HEK293 (cell line): ENCODE data around the gene ABCC12.

Experiments used
- CTCF ChIA-PET: fragments of 350-600 bp; formaldehyde crosslinking; extraction: SDS; loops from one replicate; lab custom pipeline; 2021; ENCODE audit warnings: antibody characterized with exemption; lab: Yijun Ruan, JAX
- POLR2A ChIA-PET: fragments of 300-600 bp; formaldehyde crosslinking; extraction: SDS; loops from one replicate; lab custom pipeline; 2020; ENCODE audit warnings: antibody characterized with exemption, inconsistent platforms; lab: Yijun Ruan, JAX
- H3K27ac ChIP-seq: fragments of 200-500 bp; sonication (Bioruptor generic); 2 replicates; pipeline ENCODE4 v1.5.1; 2014; ENCODE audit warnings: low read depth, low read length, control low read depth, inconsistent platforms; ENCODE audit errors: extremely low read depth
- H3K36me3 ChIP-seq, 2 experiments: fragments of 200-500 bp in 1 of 2; sonication (Bioruptor generic) in 1 of 2; 1 replicate in 1 of 2; 2 replicates in 1 of 2; pipeline ENCODE4 v1.5.1; 2014 to 2017; ENCODE audit warnings: inconsistent platforms in 2 of 2, low read length in 2 of 2; ENCODE audit not compliant: control insufficient read depth in 2 of 2, insufficient read depth in 1 of 2
- H3K4me1 ChIP-seq: fragments of 200-500 bp; sonication (Bioruptor generic); 2 replicates; pipeline ENCODE4 v1.5.1; 2014; ENCODE audit warnings: mild to moderate bottlenecking, low read length, inconsistent platforms; ENCODE audit not compliant: control insufficient read depth, insufficient read depth
- H3K4me3 ChIP-seq: 2 replicates; pipeline ENCODE4 v1.5.1; 2011; ENCODE audit warnings: low read depth, mild to moderate bottlenecking, control low read depth, low read length, moderate library complexity
- H3K9me3 ChIP-seq: fragments of 200-500 bp; sonication (Bioruptor generic); 2 replicates; pipeline ENCODE4 v1.5.1; 2014; ENCODE audit warnings: low read depth, low read length, inconsistent platforms; ENCODE audit not compliant: control insufficient read depth, insufficient read depth
- AEBP2 ChIP-seq: fragments of 450-650 bp; formaldehyde crosslinking; IDR thresholded peaks from 2 replicates; pipeline ENCODE4 v1.5.1; 2016; ENCODE audit warnings: missing biosample characterization, missing genetic modification characterization, borderline replicate concordance
- GLI2 ChIP-seq: fragments of 450-650 bp; formaldehyde crosslinking; IDR thresholded peaks from 2 replicates; pipeline ENCODE4; 2017; ENCODE audit warnings: missing biosample characterization, missing genetic modification characterization, low read depth, borderline replicate concordance
- HIC1 ChIP-seq: fragments of 450-650 bp; formaldehyde crosslinking; IDR thresholded peaks from 2 replicates; pipeline ENCODE4 v1.5.1; 2016; ENCODE audit warnings: missing biosample characterization, missing genetic modification characterization
- HOXC10 ChIP-seq: sonication (generic); formaldehyde crosslinking; IDR thresholded peaks from 2 replicates; pipeline ENCODE4 v1.8.1; 2023; ENCODE audit warnings: mild to moderate bottlenecking, missing genetic modification reagents
- KLF7 ChIP-seq: fragments of 450-650 bp; formaldehyde crosslinking; IDR thresholded peaks from 2 replicates; pipeline ENCODE4 v1.5.1; 2016; ENCODE audit warnings: missing biosample characterization, missing genetic modification characterization, borderline replicate concordance
- OSR2 ChIP-seq: fragments of 450-650 bp; formaldehyde crosslinking; IDR thresholded peaks from 2 replicates; pipeline ENCODE4 v1.5.1; 2016; ENCODE audit warnings: missing biosample characterization, missing genetic modification characterization
- SCRT2 ChIP-seq: fragments of 450-650 bp; formaldehyde crosslinking; IDR thresholded peaks from 2 replicates; pipeline ENCODE4 v1.5.1; 2016; ENCODE audit warnings: missing biosample characterization, missing genetic modification characterization
- SETDB1 ChIP-seq: IDR thresholded peaks from one replicate; pipeline ENCODE4 v1.6.1; 2017; ENCODE audit warnings: mild to moderate bottlenecking, low read length, moderate library complexity, mixed read lengths; ENCODE audit not compliant: insufficient read length
- SP2 ChIP-seq: fragments of 450-650 bp; formaldehyde crosslinking; IDR thresholded peaks from 2 replicates; pipeline ENCODE4 v1.5.1; 2016; ENCODE audit warnings: missing biosample characterization, missing genetic modification characterization
- TRIM28 ChIP-seq: IDR thresholded peaks from 2 replicates; pipeline ENCODE4 v1.6.1; 2011; ENCODE audit warnings: low read length, control low read depth, borderline replicate concordance
- TSHZ1 ChIP-seq: fragments of 450-650 bp; formaldehyde crosslinking; IDR thresholded peaks from 2 replicates; pipeline ENCODE4 v1.5.1; 2016; ENCODE audit warnings: missing biosample characterization, missing genetic modification characterization, borderline replicate concordance
- ZBTB20 ChIP-seq: fragments of 450-650 bp; formaldehyde crosslinking; IDR thresholded peaks from 2 replicates; pipeline ENCODE4 v1.5.1; 2016; ENCODE audit warnings: missing biosample characterization, missing genetic modification characterization
- ZNF112 ChIP-seq: fragments of 450-650 bp; formaldehyde crosslinking; IDR thresholded peaks from 2 replicates; pipeline ENCODE4 v1.5.0; 2017; ENCODE audit warnings: missing biosample characterization, missing genetic modification characterization
- ZNF157 ChIP-seq: fragments of 450-650 bp; formaldehyde crosslinking; IDR thresholded peaks from 2 replicates; pipeline ENCODE4 v1.5.1; 2016; ENCODE audit warnings: missing biosample characterization, missing genetic modification characterization
- ZNF19 ChIP-seq: fragments of 450-650 bp; formaldehyde crosslinking; IDR thresholded peaks from 2 replicates; pipeline ENCODE4; 2016; ENCODE audit warnings: missing biosample characterization, missing genetic modification characterization, low read depth
- ZNF202 ChIP-seq: fragments of 450-650 bp; formaldehyde crosslinking; IDR thresholded peaks from 2 replicates; pipeline ENCODE4 v1.5.1; 2016; ENCODE audit warnings: missing biosample characterization, missing genetic modification characterization, borderline replicate concordance
- ZNF26 ChIP-seq: fragments of 450-650 bp; formaldehyde crosslinking; IDR thresholded peaks from 2 replicates; pipeline ENCODE4 v1.5.1; 2016; ENCODE audit warnings: missing biosample characterization, missing genetic modification characterization
- ZNF266 ChIP-seq: fragments of 450-650 bp; formaldehyde crosslinking; IDR thresholded peaks from 2 replicates; pipeline ENCODE4 v1.5.1; 2016; ENCODE audit warnings: missing biosample characterization, missing genetic modification characterization, low read depth
- ZNF274 ChIP-seq, 2 experiments: fragments of 200-500 bp in 1 of 2; fragments of 450-650 bp in 1 of 2; sonication (Bioruptor generic) in 1 of 2; formaldehyde crosslinking in 1 of 2; IDR thresholded peaks; 2 replicates each; pipeline versions ENCODE4 v1.5.1 to v1.6.1; 2014 to 2016; ENCODE audit warnings: borderline replicate concordance in 1 of 2, inconsistent platforms in 1 of 2, low read length in 1 of 2, missing biosample characterization in 1 of 2, missing genetic modification characterization in 1 of 2
- ZNF324 ChIP-seq: fragments of 450-650 bp; formaldehyde crosslinking; IDR thresholded peaks from 2 replicates; pipeline ENCODE4 v1.5.1; 2016; ENCODE audit warnings: missing biosample characterization, missing genetic modification characterization
- ZNF335 ChIP-seq: fragments of 450-650 bp; formaldehyde crosslinking; conservative IDR thresholded peaks from 2 replicates; pipeline ENCODE4 v1.5.1; 2016; ENCODE audit warnings: missing biosample characterization, missing genetic modification characterization
- ZNF560 ChIP-seq: fragments of 450-650 bp; formaldehyde crosslinking; IDR thresholded peaks from 2 replicates; pipeline ENCODE4 v1.5.1; 2017; ENCODE audit warnings: missing biosample characterization, missing genetic modification characterization, borderline replicate concordance
- ZNF600 ChIP-seq: fragments of 450-650 bp; formaldehyde crosslinking; IDR thresholded peaks from 2 replicates; pipeline ENCODE4 v1.5.1; 2016; ENCODE audit warnings: missing biosample characterization, missing genetic modification characterization
- ZNF768 ChIP-seq: fragments of 450-650 bp; formaldehyde crosslinking; IDR thresholded peaks from 2 replicates; pipeline ENCODE4 v1.5.1; 2018; ENCODE audit warnings: missing biosample characterization, mild to moderate bottlenecking, missing genetic modification characterization
- ZNF776 ChIP-seq: fragments of 450-650 bp; formaldehyde crosslinking; IDR thresholded peaks from 2 replicates; pipeline ENCODE4 v1.5.0; 2017; ENCODE audit warnings: missing biosample characterization, missing genetic modification characterization, borderline replicate concordance
- ZNF777 ChIP-seq: fragments of 450-650 bp; formaldehyde crosslinking; IDR thresholded peaks from 2 replicates; pipeline ENCODE4 v1.5.1; 2017; ENCODE audit warnings: missing biosample characterization, missing genetic modification characterization, borderline replicate concordance
- ZSCAN23 ChIP-seq: fragments of 450-650 bp; formaldehyde crosslinking; IDR thresholded peaks from 2 replicates; pipeline ENCODE4 v1.5.1; 2016; ENCODE audit warnings: missing biosample characterization, missing genetic modification characterization

ABCC12 gene

GRCh38 chr16:48188449-48189102, 32.8 kb upstream of the ABCC12 start:
- H3K4me1 ChIP-seq, result no peaks in the 10 kb centered on the region
- H3K36me3 ChIP-seq, result no peaks in the 10 kb centered on the region
- H3K4me3 ChIP-seq, result no peak overlapping the region
- no peak overlapping the region for H3K27ac ChIP-seq
- ChIA-PET POLR2A (no interaction called here), CTCF (no interaction called here)
- H3K9me3 ChIP-seq, result no peaks in the 10 kb centered on the region
- no peak for TF ChIP-seq SP2 (tag by site-specific recombination)

GRCh38 chr16:48187779-48188178, 32.0 kb upstream of the ABCC12 start:
- CTCF ChIA-PET, result no interaction called here
- no peak overlapping the region for H3K27ac ChIP-seq

GRCh38 chr16:48184681-48185080, 28.9 kb upstream of the ABCC12 start:
- H3K27ac ChIP-seq, result no peak overlapping the region
- H3K4me1 ChIP-seq, result no peaks in the 10 kb centered on the region
- CTCF ChIA-PET, result interaction anchor here (0.7 kb wide), 1 partner anchor 19 kb away, joined by 4 read pairs; no protein-coding TSS in a partner anchor
- POLR2A ChIA-PET, result no interaction called here
- H3K36me3 ChIP-seq, result no peaks in the 10 kb centered on the region
- no peak overlapping the region for H3K4me3 ChIP-seq
- no peaks in the 10 kb centered on the region for H3K9me3 ChIP-seq
- no peak for TF ChIP-seq ZNF274 (IDR thresholded peaks at IDR 0.05; ENCODE audit: low read length)
- no peak for TF ChIP-seq ZNF274 (tag by site-specific recombination; IDR thresholded peaks at IDR 0.05; ENCODE audit: borderline replicate concordance)
- no peak for TF ChIP-seq ZNF324 (tag by site-specific recombination)
- no peak for TF ChIP-seq ZNF777 (tag by site-specific recombination)
- TF ChIP-seq ZNF26 (tag by site-specific recombination), result no peak
- TF ChIP-seq HOXC10 (CRISPR knock-in tag), result no peak
- no peak for TF ChIP-seq HIC1 (tag by site-specific recombination)
- TF ChIP-seq ZNF600, result no peak

More at GRCh38 chr16:48187779-48188178, 32.0 kb upstream of the ABCC12 start:
- no peak overlapping the region for H3K4me3 ChIP-seq
- POLR2A ChIA-PET, result interaction anchor here (0.8 kb wide), 1 partner anchor 1359 kb away, joined by 3 read pairs; no protein-coding TSS in a partner anchor
- no peaks in the 10 kb centered on the region for H3K9me3 ChIP-seq
- TF ChIP-seq OSR2, result no peak
- TF ChIP-seq ZNF776 (tag by site-specific recombination), result no peak
- TF ChIP-seq ZNF19, result no peak
- no peak for TF ChIP-seq ZNF202
- no peak for TF ChIP-seq ZNF560
- no peak for TF ChIP-seq ZNF266 (tag by site-specific recombination)
- TF ChIP-seq AEBP2 (tag by site-specific recombination), result no peak
- no peak for TF ChIP-seq TSHZ1 (tag by site-specific recombination)
- no peak for TF ChIP-seq ZNF112
- TF ChIP-seq GLI2 (tag by site-specific recombination), result no peak
- no peak for TF ChIP-seq KLF7 (tag by site-specific recombination)
- TF ChIP-seq TRIM28, result no peak
- no peak for TF ChIP-seq ZBTB20 (tag by site-specific recombination)
- no peak for TF ChIP-seq ZNF157 (tag by site-specific recombination)
- TF ChIP-seq SETDB1, result no peak
- no peak for TF ChIP-seq ZSCAN23 (tag by site-specific recombination)
- TF ChIP-seq SCRT2, result no peak
- no peak for TF ChIP-seq ZNF335 (tag by site-specific recombination)
- TF ChIP-seq ZNF768 (tag by site-specific recombination), result no peak
- H3K36me3 ChIP-seq, result no peaks in the 10 kb centered on the region
- H3K4me1 ChIP-seq, result no peaks in the 10 kb centered on the region
